Esophagus muscularis mucosa (tissue), 4 donors: ENCODE measurements around the gene SLC29A2. TPM values are rescaled to one million over a fixed set of nuclear protein-coding genes. Genes with fewer than 3 reads are reported as not detected.

Experiments used
- DNase-seq: peaks from one replicate; pipeline ENCODE4 v3.0.0-alpha.2; 2017; ENCODE audit errors: extremely low spot score
- H3K27ac ChIP-seq, 4 donors: fragments of 200-600 bp; sonication (generic); replicated peaks in 1 of 4; 1 replicate in 3 of 4; 2 replicates in 1 of 4; pipeline ENCODE4 v1.5.1; 2016 to 2019; ENCODE audit warnings: mild to moderate bottlenecking in 1 of 4
- H3K27me3 ChIP-seq, 4 donors: fragments of 200-600 bp; sonication (generic); one replicate each; pipeline versions ENCODE4 v1.5.1 to v1.6.0; 2016 to 2019
- H3K36me3 ChIP-seq, 4 donors: fragments of 200-600 bp; sonication (generic); one replicate each; pipeline ENCODE4 v1.5.1; 2016 to 2019
- H3K4me1 ChIP-seq, 4 donors: fragments of 200-600 bp; sonication (generic); one replicate each; pipeline ENCODE4 v1.5.1; 2016 to 2019
- H3K4me3 ChIP-seq, 4 donors: fragments of 200-600 bp; sonication (generic); 1 replicate in 2 of 4; 2 replicates in 2 of 4; pipeline ENCODE4 v1.5.1; 2016 to 2019; ENCODE audit warnings: mild to moderate bottlenecking in 4 of 4, moderate library complexity in 1 of 4
- H3K9me3 ChIP-seq, 4 donors: fragments of 200-600 bp; sonication (generic); 1 replicate in 3 of 4; 2 replicates in 1 of 4; pipeline ENCODE4 v1.5.1; 2016 to 2019
- CTCF ChIP-seq, 3 experiments: fragments of 200-600 bp in 2 of 3; fragments of 450-650 bp in 1 of 3; sonication (generic) in 2 of 3; IDR thresholded peaks; one replicate each; pipeline ENCODE4 v1.5.1; 2017 to 2019; ENCODE audit warnings: antibody characterized with exemption in 3 of 3, mild to moderate bottlenecking in 2 of 3, moderate library complexity in 1 of 3
- EP300 ChIP-seq: sonication (generic); formaldehyde crosslinking; IDR thresholded peaks from one replicate; pipeline ENCODE4 v1.6.1; 2017; ENCODE audit warnings: antibody characterized with exemption
- POLR2A ChIP-seq: fragments of 450-650 bp; IDR thresholded peaks from one replicate; pipeline ENCODE4 v1.6.1; 2017; ENCODE audit warnings: antibody characterized with exemption, moderate library complexity, mild to moderate bottlenecking, low read depth
- POLR2AphosphoS5 ChIP-seq, 2 donors: sonication (generic); formaldehyde crosslinking; IDR thresholded peaks; one replicate each; pipeline ENCODE4 v1.6.1; 2017; ENCODE audit warnings: antibody characterized with exemption in 2 of 2
- WGBS: methylation state at CpG from one replicate; pipeline ENCODE4 v1.1.5; 2018; 5-methylcytosine and 5-hydroxymethylcytosine counted together
- intact Hi-C: fragments of 100-400 bp; cut with DNase I; formaldehyde crosslinking; loops from one replicate; pipeline ENCODE4 v1.15.1; 2023
- total RNA-seq, 4 donors: library from RNA; depleted of rRNA; stranded (reverse); fragments of >200 nt; gene quantifications; one replicate each; pipeline versions ENCODE4 v1.1.0 to v1.2.1, GENCODE V29; 2016

The SLC29A2 gene
- total RNA-seq, 4 donors from 2014 or later = 0.50 to 3.6 (median 1.7) TPM

GRCh38 chr11:66418168-66418985, 46.8 kb upstream of the SLC29A2 start:
- peaks cover 0 to 3% (median 0%) of the 10 kb centered on the region in 4 donors for H3K9me3 ChIP-seq
- peak; percentile 84 to 89 for TF ChIP-seq POLR2AphosphoS5 (IDR thresholded peaks at IDR 0.05)
- no peak for TF ChIP-seq POLR2A
- TF ChIP-seq CTCF (IDR thresholded peaks at IDR 0.05) = peak; percentile 47 to 68 (median 50)
- TF ChIP-seq EP300 = peak; percentile 58
- WGBS = 12% methylated on average over 16 of the region's 16 CpGs
- peaks cover 0 to 22% (median 6%) of the 10 kb centered on the region in 4 donors for H3K36me3 ChIP-seq
- H3K27ac ChIP-seq = peak overlapping the region; percentile 41 to 80 (median 66)
- intact Hi-C loops = no loop called here
- peaks cover 41 to 55% (median 52%) of the 10 kb centered on the region in 4 donors for H3K4me1 ChIP-seq
- DNase-seq = no peak
- peaks cover 0 to 3% (median 0%) of the 10 kb centered on the region in 4 donors for H3K27me3 ChIP-seq
- H3K4me3 ChIP-seq = no peak overlapping the region

DNA sequence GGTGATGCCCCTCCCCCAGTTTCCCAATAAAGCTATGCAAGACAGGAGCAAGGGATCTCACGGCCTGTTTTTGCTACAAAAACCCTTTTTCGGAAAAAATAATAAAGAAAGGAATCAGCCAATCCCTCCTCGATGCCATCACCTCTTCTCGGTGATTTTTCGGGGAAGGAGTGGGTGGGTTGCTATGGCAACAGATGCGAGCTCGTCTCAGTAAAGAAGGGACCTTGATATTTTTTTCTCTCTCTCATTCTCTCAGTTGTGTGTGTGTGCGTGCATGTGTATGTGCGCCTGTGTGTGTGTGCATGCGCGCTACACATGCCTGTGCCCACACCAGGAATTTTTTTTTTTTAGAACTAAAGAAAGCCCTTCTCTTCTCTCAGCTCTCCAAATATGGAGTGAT, 45.4 kb upstream of the SLC29A2 start:
- peak overlapping the region in 1 of 4 donors; percentile 80 for H3K27ac ChIP-seq
- H3K36me3 ChIP-seq = peaks cover 0 to 11% (median 0%) of the 10 kb centered on the region in 4 donors
- TF ChIP-seq EP300 = no peak
- TF ChIP-seq POLR2AphosphoS5 (IDR thresholded peaks at IDR 0.05) = no peak
- no peak for TF ChIP-seq POLR2A
- TF ChIP-seq CTCF (IDR thresholded peaks at IDR 0.05) = no peak
- no peak for DNase-seq
- 64% methylated on average over 11 of the region's 11 CpGs for WGBS
- intact Hi-C loops = no loop called here
- H3K9me3 ChIP-seq = peaks cover 0 to 3% (median 0%) of the 10 kb centered on the region in 4 donors
- no peak overlapping the region for H3K4me3 ChIP-seq
- H3K27me3 ChIP-seq = peaks cover 0 to 3% (median 0%) of the 10 kb centered on the region in 4 donors
- H3K4me1 ChIP-seq = peaks cover 41 to 69% (median 66%) of the 10 kb centered on the region in 4 donors

DNA sequence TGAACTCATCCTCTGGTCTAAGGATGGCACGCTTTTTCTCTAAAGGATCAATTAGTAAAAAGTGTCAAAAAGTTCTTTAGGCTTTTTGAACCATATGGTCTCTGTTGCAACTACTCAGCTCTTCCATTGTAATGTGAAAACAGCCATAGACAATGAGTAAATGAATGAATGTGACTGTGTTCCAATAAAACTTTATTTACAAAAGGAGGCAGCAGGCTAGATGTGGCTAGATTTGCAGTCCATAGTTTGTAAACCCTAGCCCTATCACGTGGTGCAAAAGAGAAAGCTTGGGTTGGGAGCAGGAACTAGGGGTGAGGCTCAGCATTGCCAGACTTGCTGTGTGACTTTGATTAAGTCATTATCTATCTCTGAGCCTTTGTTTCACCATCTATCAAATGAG, 43.9 kb upstream of the SLC29A2 start:
- Histone ChIP-seq H3K27me3 (peaks cover 0 to 3% (median 0%) of the 10 kb centered on the region in 4 donors), H3K4me3 (no peak overlapping the region), H3K36me3 (peaks cover 0 to 9% (median 0%) of the 10 kb centered on the region in 4 donors), H3K9me3 (no peaks in the 10 kb centered on the region), H3K27ac (peak overlapping the region in 1 of 4 donors; percentile 34), H3K4me1 (peaks cover 30 to 74% (median 70%) of the 10 kb centered on the region in 4 donors)
- no peak for TF ChIP-seq POLR2A
- TF ChIP-seq POLR2AphosphoS5 (IDR thresholded peaks at IDR 0.05) = no peak
- TF ChIP-seq CTCF (IDR thresholded peaks at IDR 0.05) = no peak
- TF ChIP-seq EP300 = no peak
- WGBS = 64% methylated on average over 2 of the region's 2 CpGs
- intact Hi-C loops = no loop called here
- no peak for DNase-seq

- peaks cover 19 to 74% (median 70%) of the 10 kb centered on the region in 4 donors for H3K4me1 ChIP-seq
- peaks cover 0 to 9% (median 0%) of the 10 kb centered on the region in 4 donors for H3K27me3 ChIP-seq
- 58% methylated on average over 12 of the region's 12 CpGs for WGBS
- H3K9me3 ChIP-seq = no peaks in the 10 kb centered on the region
- intact Hi-C loops = no loop called here
- peaks cover 0 to 9% (median 0%) of the 10 kb centered on the region in 4 donors for H3K36me3 ChIP-seq
- H3K4me3 ChIP-seq = no peak overlapping the region
- DNase-seq = no peak
- TF ChIP-seq POLR2A (no peak), POLR2AphosphoS5 (IDR thresholded peaks at IDR 0.05) (no peak), CTCF (IDR thresholded peaks at IDR 0.05) (no peak), EP300 (no peak)
- H3K27ac ChIP-seq = peak overlapping the region in 2 of 4 donors; percentile 34 to 87
These were observed 42.8 kb upstream of the SLC29A2 start for GRCh38 chr11:66414120-66414934.
